Sigmoid colon (tissue), 3 donors: ENCODE measurements around the gene SORCS2.

Experiments used
- POLR2A ChIP-seq, 2 donors: fragments of 450-650 bp; IDR thresholded peaks; one replicate each; pipeline ENCODE4 v1.6.1; 2016; ENCODE audit warnings: antibody characterized with exemption in 2 of 2, mild to moderate bottlenecking in 2 of 2, moderate library complexity in 2 of 2
- TF ChIP-seq, protein P1 (sequence below), 4 experiments: fragments of 450-650 bp in 3 of 4; fragments of 200-600 bp in 1 of 4; IDR thresholded peaks; one replicate each; pipeline ENCODE4 v1.5.1; 2016 to 2019; ENCODE audit warnings: antibody characterized with exemption in 4 of 4, mild to moderate bottlenecking in 3 of 4, moderate library complexity in 2 of 4

DNA sequence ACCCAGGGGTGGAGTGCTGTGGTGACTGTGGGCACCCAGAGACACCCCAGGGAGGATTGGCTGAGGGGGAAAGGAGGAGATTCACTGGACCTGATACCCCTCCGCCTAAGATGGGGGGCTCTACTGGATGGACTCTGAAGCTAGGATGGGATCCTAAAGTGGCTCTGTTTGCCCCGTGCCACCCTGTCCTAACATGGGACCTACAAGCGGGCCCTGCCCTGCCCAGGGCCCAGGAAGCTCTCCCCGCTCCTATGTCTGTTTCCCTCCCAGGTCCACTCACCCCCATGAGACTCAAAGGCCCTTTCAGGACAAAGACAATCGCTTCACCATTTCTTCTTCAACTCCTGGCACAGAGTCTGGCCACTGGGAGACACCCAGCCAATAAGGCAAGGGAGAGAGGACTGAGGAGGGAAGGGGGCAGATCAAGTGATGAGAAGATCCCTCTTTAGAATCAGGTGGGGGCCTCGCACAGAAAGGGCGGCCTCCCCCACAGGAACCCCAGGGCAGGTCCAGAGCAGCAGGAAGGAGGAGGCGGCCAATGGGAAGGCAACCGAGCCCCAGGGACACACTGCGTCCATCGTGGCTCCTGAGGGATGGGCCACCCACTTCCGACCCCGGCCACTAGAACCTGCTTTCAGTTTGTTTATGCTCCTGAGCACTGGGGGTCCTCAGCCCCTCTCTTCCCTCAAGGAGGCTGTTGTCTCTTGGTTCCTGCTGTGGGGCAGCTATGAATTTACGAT lies 592.0 kb downstream of the SORCS2 start:
- TF ChIP-seq, protein P1, sequence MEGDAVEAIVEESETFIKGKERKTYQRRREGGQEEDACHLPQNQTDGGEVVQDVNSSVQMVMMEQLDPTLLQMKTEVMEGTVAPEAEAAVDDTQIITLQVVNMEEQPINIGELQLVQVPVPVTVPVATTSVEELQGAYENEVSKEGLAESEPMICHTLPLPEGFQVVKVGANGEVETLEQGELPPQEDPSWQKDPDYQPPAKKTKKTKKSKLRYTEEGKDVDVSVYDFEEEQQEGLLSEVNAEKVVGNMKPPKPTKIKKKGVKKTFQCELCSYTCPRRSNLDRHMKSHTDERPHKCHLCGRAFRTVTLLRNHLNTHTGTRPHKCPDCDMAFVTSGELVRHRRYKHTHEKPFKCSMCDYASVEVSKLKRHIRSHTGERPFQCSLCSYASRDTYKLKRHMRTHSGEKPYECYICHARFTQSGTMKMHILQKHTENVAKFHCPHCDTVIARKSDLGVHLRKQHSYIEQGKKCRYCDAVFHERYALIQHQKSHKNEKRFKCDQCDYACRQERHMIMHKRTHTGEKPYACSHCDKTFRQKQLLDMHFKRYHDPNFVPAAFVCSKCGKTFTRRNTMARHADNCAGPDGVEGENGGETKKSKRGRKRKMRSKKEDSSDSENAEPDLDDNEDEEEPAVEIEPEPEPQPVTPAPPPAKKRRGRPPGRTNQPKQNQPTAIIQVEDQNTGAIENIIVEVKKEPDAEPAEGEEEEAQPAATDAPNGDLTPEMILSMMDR (IDR thresholded peaks at IDR 0.05): no peak
- no peak for TF ChIP-seq POLR2A (IDR thresholded peaks at IDR 0.05)
